Measurements from ENCODE around the gene TEK. TPM values are rescaled to one million over a fixed set of nuclear protein-coding genes. Genes with fewer than 3 reads are reported as not detected.

Gene TEK
- total and polyA plus RNA-seq, 2 experiments from 2014 or later, result 5.0 to 10.2 TPM

DNA sequence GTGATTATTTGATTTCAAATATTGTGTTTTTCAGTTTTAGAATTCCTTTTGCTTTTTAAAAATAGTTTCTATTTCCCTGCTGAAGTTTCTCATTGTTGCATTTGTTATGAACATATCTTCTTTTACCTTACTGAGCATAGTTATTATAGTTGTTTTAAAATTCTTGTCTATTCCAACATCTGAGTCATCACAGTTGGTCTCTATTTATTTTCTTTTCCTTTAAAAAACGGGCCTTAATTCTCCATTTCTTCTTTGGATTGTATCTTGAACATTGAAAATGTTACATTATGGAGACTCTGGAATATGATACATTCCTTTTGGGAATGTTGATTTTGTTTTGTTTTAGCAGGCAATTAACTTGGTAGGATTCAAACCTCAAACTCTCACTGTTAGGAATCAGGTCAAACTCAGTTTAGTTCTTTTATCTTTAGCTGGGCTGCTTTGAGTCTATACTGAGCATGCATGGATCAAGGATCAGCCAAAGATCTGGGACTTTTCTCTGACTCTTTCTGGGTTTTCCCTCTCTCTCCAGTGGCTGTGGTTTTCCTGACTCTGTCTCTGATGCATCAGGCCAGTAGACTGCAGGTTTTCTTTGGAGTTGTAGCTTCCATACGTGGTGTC, 70.3 kb downstream of the TEK start:
- no peak overlapping the region for H3K4me2 ChIP-seq (ENCODE audit: unreplicated experiment)
- H3K9ac ChIP-seq, result no peak overlapping the region
- WGBS, 2 experiments (ENCODE audit: low coverage in 1 of 2, low lambda C conversion rate in 2 of 2, missing lambda C conversion rate in 2 of 2), result 68 to 74% methylated on average over 2 of the region's 2 CpGs

DNA sequence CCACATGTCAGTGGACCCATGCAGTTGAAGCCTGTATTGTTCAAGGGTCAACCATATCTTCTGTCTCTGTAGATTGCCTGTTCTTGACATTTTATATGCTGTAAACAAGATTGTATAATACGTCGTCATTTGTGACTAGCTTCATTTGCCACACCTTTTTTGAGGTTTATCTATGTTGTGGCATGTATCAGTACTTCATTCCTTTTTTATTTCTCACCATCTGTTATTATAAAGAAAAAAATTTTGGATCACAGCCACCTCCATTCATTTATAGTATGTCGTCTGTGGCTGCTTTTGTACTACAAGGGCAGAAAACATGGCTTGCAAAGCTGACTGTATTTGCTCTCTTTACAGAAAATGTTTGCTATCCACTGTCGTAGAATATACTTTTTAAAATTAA, 72.4 kb downstream of the TEK start:
- Histone ChIP-seq H2AFZ (no peak overlapping the region), H3K4me1 (ENCODE audit: insufficient read depth) (peaks cover 35% of the 10 kb centered on the region), H3K9me2 (ENCODE audit: insufficient read depth) (no peaks in the 10 kb centered on the region), H3K27me3 (replicated peaks; ENCODE audit: insufficient read depth) (no peaks in the 10 kb centered on the region), H3K79me2 (ENCODE audit: insufficient read depth) (no peaks in the 10 kb centered on the region), H3K9ac (no peak overlapping the region), H3K9me3 (ENCODE audit: low read depth) (no peaks in the 10 kb centered on the region), H3K27ac (no peak overlapping the region), H3K4me3 (no peak overlapping the region), H3F3A (ENCODE audit: insufficient read depth) (0 out of 2 replicates have a peak, but pooled peaks cover 8% of the 10 kb centered on the region), H3K4me2 (ENCODE audit: unreplicated experiment) (peak overlapping the region; percentile 9), H3K36me3 (ENCODE audit: low read depth) (no peaks in the 10 kb centered on the region), H4K20me1 (ENCODE audit: insufficient read depth) (no peaks in the 10 kb centered on the region)
- WGBS, 2 experiments (ENCODE audit: low coverage in 1 of 2, low lambda C conversion rate in 2 of 2, missing lambda C conversion rate in 2 of 2), result 16 to 17% methylated on average over 4 of the region's 4 CpGs
- peak; percentile 84 for DNase-seq
- TF ChIP-seq EZH2phosphoT487 (IDR thresholded peaks at IDR 0.05; ENCODE audit: insufficient read depth, low read depth) (no peak), EZH2 (IDR thresholded peaks at IDR 0.05; ENCODE audit: insufficient read depth, poor library complexity, severe bottlenecking) (no peak)
- in situ Hi-C loops (cut with MboI), result no loop called here

More for the DNA sequence above, 70.3 kb downstream of the TEK start:
- Histone ChIP-seq H3F3A (ENCODE audit: insufficient read depth) (0 out of 2 replicates have a peak, but pooled peaks cover 8% of the 10 kb centered on the region), H3K4me1 (ENCODE audit: insufficient read depth) (peaks cover 35% of the 10 kb centered on the region), H3K79me2 (ENCODE audit: insufficient read depth) (no peaks in the 10 kb centered on the region), H4K20me1 (ENCODE audit: insufficient read depth) (no peaks in the 10 kb centered on the region), H3K4me3 (no peak overlapping the region), H3K9me3 (ENCODE audit: low read depth) (no peaks in the 10 kb centered on the region), H3K27ac (no peak overlapping the region), H3K27me3 (replicated peaks; ENCODE audit: insufficient read depth) (no peaks in the 10 kb centered on the region), H3K9me2 (ENCODE audit: insufficient read depth) (no peaks in the 10 kb centered on the region), H3K36me3 (ENCODE audit: low read depth) (no peaks in the 10 kb centered on the region), H2AFZ (no peak overlapping the region)
- DNase-seq, result peak; percentile 18
- TF ChIP-seq EZH2 (IDR thresholded peaks at IDR 0.05; ENCODE audit: insufficient read depth, poor library complexity, severe bottlenecking) (no peak), EZH2phosphoT487 (IDR thresholded peaks at IDR 0.05; ENCODE audit: insufficient read depth, low read depth) (no peak)
- in situ Hi-C loops (cut with MboI), result no loop called here

DNA sequence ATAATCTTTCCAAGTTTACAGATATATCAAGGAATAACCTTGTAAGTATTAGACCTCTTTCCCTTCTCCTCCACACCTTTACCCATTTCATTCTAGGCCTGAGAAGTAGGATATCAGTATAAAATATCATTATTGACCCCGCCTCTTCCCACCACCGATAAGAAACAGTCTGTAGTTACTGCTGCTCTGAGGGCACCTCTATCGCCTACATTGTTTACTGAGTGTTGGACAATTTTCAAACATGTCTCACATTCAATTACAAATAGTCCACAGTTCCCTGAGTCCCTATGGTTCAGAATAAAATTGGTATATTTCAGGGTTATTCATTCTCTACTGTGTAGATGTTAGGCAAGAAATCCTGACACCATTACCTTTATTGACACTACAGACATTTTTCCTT, 73.4 kb downstream of the TEK start:
- in situ Hi-C loops (cut with MboI), result no loop called here
- no peak for DNase-seq

DNA sequence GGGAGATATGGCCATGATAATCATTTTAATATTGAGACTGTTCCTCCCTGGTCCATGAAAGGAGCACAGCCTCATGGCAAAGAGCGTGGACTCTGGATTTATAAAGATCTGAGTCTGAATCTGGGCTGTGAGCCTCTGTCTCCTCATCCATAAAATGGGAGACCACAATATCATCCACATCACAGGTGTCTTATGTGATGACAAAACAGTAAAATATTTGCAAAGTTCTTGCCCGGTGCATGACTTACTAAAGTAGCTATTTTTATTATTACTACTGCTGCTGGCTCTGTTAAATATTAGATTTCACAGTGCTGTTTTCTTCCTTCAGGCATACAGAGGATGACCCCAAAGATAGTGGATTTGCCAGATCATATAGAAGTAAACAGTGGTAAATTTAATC, 74.1 kb downstream of the TEK start:
- H3F3A ChIP-seq (ENCODE audit: insufficient read depth), result 0 out of 2 replicates have a peak, but pooled peaks cover 8% of the 10 kb centered on the region
- no peak overlapping the region for H3K9ac ChIP-seq
- no peaks in the 10 kb centered on the region for H3K9me3 ChIP-seq (ENCODE audit: low read depth)
- H4K20me1 ChIP-seq (ENCODE audit: insufficient read depth), result no peaks in the 10 kb centered on the region
- WGBS, 2 experiments (ENCODE audit: low coverage in 1 of 2, low lambda C conversion rate in 2 of 2, missing lambda C conversion rate in 2 of 2), result 64 to 69% methylated on average over 2 of the region's 2 CpGs
- H3K27ac ChIP-seq, result no peak overlapping the region
- peaks cover 35% of the 10 kb centered on the region for H3K4me1 ChIP-seq (ENCODE audit: insufficient read depth)
- no peak for DNase-seq
- no peak overlapping the region for H2AFZ ChIP-seq
- TF ChIP-seq EZH2 (IDR thresholded peaks at IDR 0.05; ENCODE audit: insufficient read depth, poor library complexity, severe bottlenecking) (no peak), EZH2phosphoT487 (IDR thresholded peaks at IDR 0.05; ENCODE audit: insufficient read depth, low read depth) (no peak)
- H3K4me2 ChIP-seq (ENCODE audit: unreplicated experiment), result no peak overlapping the region
- H3K9me2 ChIP-seq (ENCODE audit: insufficient read depth), result no peaks in the 10 kb centered on the region
- H3K4me3 ChIP-seq, result no peak overlapping the region
- no peaks in the 10 kb centered on the region for H3K79me2 ChIP-seq (ENCODE audit: insufficient read depth)
- in situ Hi-C loops (cut with MboI), result no loop called here
- H3K27me3 ChIP-seq (replicated peaks; ENCODE audit: insufficient read depth), result no peaks in the 10 kb centered on the region
- no peaks in the 10 kb centered on the region for H3K36me3 ChIP-seq (ENCODE audit: low read depth)

More for the DNA sequence above, 73.4 kb downstream of the TEK start:
- no peak overlapping the region for H2AFZ ChIP-seq
- 69 to 79% methylated on average over 3 of the region's 3 CpGs for WGBS, 2 experiments (ENCODE audit: low coverage in 1 of 2, low lambda C conversion rate in 2 of 2, missing lambda C conversion rate in 2 of 2)
- H3K4me1 ChIP-seq (ENCODE audit: insufficient read depth), result peaks cover 35% of the 10 kb centered on the region
- H3F3A ChIP-seq (ENCODE audit: insufficient read depth), result 0 out of 2 replicates have a peak, but pooled peaks cover 8% of the 10 kb centered on the region
- no peaks in the 10 kb centered on the region for H3K27me3 ChIP-seq (replicated peaks; ENCODE audit: insufficient read depth)
- no peaks in the 10 kb centered on the region for H3K79me2 ChIP-seq (ENCODE audit: insufficient read depth)
- no peak overlapping the region for H3K4me3 ChIP-seq
- no peaks in the 10 kb centered on the region for H3K9me3 ChIP-seq (ENCODE audit: low read depth)
- TF ChIP-seq EZH2 (IDR thresholded peaks at IDR 0.05; ENCODE audit: insufficient read depth, poor library complexity, severe bottlenecking) (no peak), EZH2phosphoT487 (IDR thresholded peaks at IDR 0.05; ENCODE audit: insufficient read depth, low read depth) (no peak)
- no peak overlapping the region for H3K9ac ChIP-seq
- no peak overlapping the region for H3K4me2 ChIP-seq (ENCODE audit: unreplicated experiment)
- no peak overlapping the region for H3K27ac ChIP-seq
- no peaks in the 10 kb centered on the region for H3K9me2 ChIP-seq (ENCODE audit: insufficient read depth)
- H3K36me3 ChIP-seq (ENCODE audit: low read depth), result no peaks in the 10 kb centered on the region
- no peaks in the 10 kb centered on the region for H4K20me1 ChIP-seq (ENCODE audit: insufficient read depth)

All from GM23248 (cell line).